OCI-LY1 (cell line): Measurements from ENCODE around the gene PPP1R27.

Source experiments
- H2AFZ ChIP-seq: fragments of 200-600 bp; sonication (generic), shearing (Covaris generic); 2 replicates; pipeline ENCODE4 v1.6.0; 2014; ENCODE audit warnings: antibody characterized with exemption, mild to moderate bottlenecking, low read length
- H3F3A ChIP-seq: fragments of 200-600 bp; sonication (generic), shearing (Covaris generic); 2 replicates; pipeline ENCODE4 v1.6.0; 2014; ENCODE audit warnings: mild to moderate bottlenecking, antibody characterized with exemption, low read length, moderate library complexity; ENCODE audit not compliant: insufficient read depth
- H3K27ac ChIP-seq: fragments of 200-600 bp; sonication (generic); 2 replicates; pipeline ENCODE4 v1.5.1; 2014; ENCODE audit warnings: low read length, mixed run types, mild to moderate bottlenecking, low read depth; ENCODE audit not compliant: poor library complexity, severe bottlenecking
- H3K27me3 ChIP-seq: fragments of 200-600 bp; sonication (generic); 2 replicates; pipeline ENCODE4 v1.6.0; 2014; ENCODE audit warnings: antibody characterized with exemption, mild to moderate bottlenecking, low read length, moderate library complexity; ENCODE audit not compliant: insufficient read depth
- H3K36me3 ChIP-seq: fragments of 200-600 bp; sonication (generic); 2 replicates; pipeline ENCODE4 v1.6.1; 2014; ENCODE audit warnings: mild to moderate bottlenecking, antibody characterized with exemption, low read length, moderate library complexity, mixed read lengths; ENCODE audit not compliant: insufficient read depth
- H3K4me1 ChIP-seq: fragments of 200-600 bp; sonication (generic); 2 replicates; pipeline ENCODE4 v1.5.1; 2014; ENCODE audit warnings: mild to moderate bottlenecking, low read length, moderate library complexity; ENCODE audit not compliant: insufficient read depth, severe bottlenecking
- H3K4me2 ChIP-seq: fragments of 200-600 bp; sonication (generic), shearing (Covaris generic); 2 replicates; pipeline ENCODE4 v1.6.1; 2014; ENCODE audit warnings: low read length
- H3K4me3 ChIP-seq: fragments of 200-600 bp; sonication (generic); 2 replicates; pipeline ENCODE4 v1.5.1; 2014; ENCODE audit warnings: low read length, low read depth, mild to moderate bottlenecking, mixed read lengths; ENCODE audit not compliant: poor library complexity, severe bottlenecking
- H3K79me2 ChIP-seq: fragments of 200-600 bp; shearing (Covaris generic); 2 replicates; pipeline ENCODE4 v1.6.1; 2016; ENCODE audit warnings: mixed run types, low read length, mixed read lengths; ENCODE audit not compliant: insufficient read depth
- H3K9ac ChIP-seq: fragments of 200-600 bp; sonication (generic), shearing (Covaris generic); 2 replicates; pipeline ENCODE4 v1.6.1; 2014; ENCODE audit warnings: mild to moderate bottlenecking, low read length, mixed read lengths
- H3K9me2 ChIP-seq: fragments of 200-600 bp; sonication (generic), shearing (Covaris generic); 2 replicates; pipeline ENCODE4 v1.6.1; 2014; ENCODE audit warnings: low read depth, mild to moderate bottlenecking, low read length, mixed read lengths
- H3K9me3 ChIP-seq: fragments of 200-600 bp; shearing (Covaris generic); 2 replicates; pipeline ENCODE4 v1.6.1; 2014; ENCODE audit warnings: low read length, mixed read lengths
- H4K20me1 ChIP-seq: fragments of 200-600 bp; sonication (generic), shearing (Covaris generic); 2 replicates; pipeline ENCODE4 v1.6.0; 2016; ENCODE audit warnings: mild to moderate bottlenecking, low read length; ENCODE audit not compliant: insufficient read depth
- CTCF ChIP-seq: fragments of 200-600 bp; sonication (generic), shearing (Covaris generic); IDR thresholded peaks from 2 replicates; pipeline ENCODE4 v1.5.1; 2017; ENCODE audit warnings: mild to moderate bottlenecking, antibody characterized with exemption, low read length, moderate library complexity, mixed read lengths
- EZH2 ChIP-seq: fragments of 200-600 bp; sonication (generic), shearing (Covaris generic); IDR thresholded peaks from 2 replicates; pipeline ENCODE4 v1.8.0; 2017; ENCODE audit warnings: borderline replicate concordance, mixed run types, mild to moderate bottlenecking, antibody characterized with exemption, low read length, moderate library complexity, mixed read lengths

PPP1R27 gene

GRCh38 chr17:81813371-81813684 is 21.5 kb downstream of the PPP1R27 start:
- Histone ChIP-seq H3K9ac (no peak overlapping the region), H4K20me1 (no peaks in the 10 kb centered on the region), H3K4me1 (no peaks in the 10 kb centered on the region), H3K79me2 (no peaks in the 10 kb centered on the region), H3F3A (no peaks in the 10 kb centered on the region), H3K36me3 (no peaks in the 10 kb centered on the region), H3K27me3 (peaks cover 8% of the 10 kb centered on the region; the same call in 1 of the 2 replicates), H3K9me2 (no peaks in the 10 kb centered on the region), H3K27ac (no peak overlapping the region), H2AFZ (no peak overlapping the region), H3K9me3 (no peaks in the 10 kb centered on the region), H3K4me3 (no peak overlapping the region), H3K4me2 (no peak overlapping the region)
- TF ChIP-seq EZH2 (no peak), CTCF (no peak)

- Histone ChIP-seq H4K20me1 (no peaks in the 10 kb centered on the region), H3K9me2 (no peaks in the 10 kb centered on the region), H3K4me2 (no peak overlapping the region), H3K4me1 (no peaks in the 10 kb centered on the region), H3K4me3 (no peak overlapping the region), H3F3A (no peaks in the 10 kb centered on the region), H3K9ac (no peak overlapping the region), H3K79me2 (no peaks in the 10 kb centered on the region), H2AFZ (no peak overlapping the region), H3K9me3 (no peaks in the 10 kb centered on the region), H3K27ac (no peak overlapping the region), H3K27me3 (peaks cover 8% of the 10 kb centered on the region; the same call in 1 of the 2 replicates), H3K36me3 (no peaks in the 10 kb centered on the region)
- TF ChIP-seq CTCF (no peak), EZH2 (no peak)
These were observed 22.1 kb downstream of the PPP1R27 start for GRCh38 chr17:81812571-81813370.

GRCh38 chr17:81811705-81812570 is 22.9 kb downstream of the PPP1R27 start:
- no peak overlapping the region for H3K9ac ChIP-seq
- TF ChIP-seq CTCF, result no peak
- TF ChIP-seq EZH2, result no peak
- no peaks in the 10 kb centered on the region for H3K4me1 ChIP-seq

More at GRCh38 chr17:81811705-81812570, 22.9 kb downstream of the PPP1R27 start:
- Histone ChIP-seq H3K4me2 (no peak overlapping the region), H3K27ac (no peak overlapping the region), H3K79me2 (no peaks in the 10 kb centered on the region), H3K9me3 (no peaks in the 10 kb centered on the region), H3K27me3 (peaks cover 8% of the 10 kb centered on the region; the same call in 1 of the 2 replicates), H3K4me3 (no peak overlapping the region), H3K36me3 (no peaks in the 10 kb centered on the region), H3F3A (no peaks in the 10 kb centered on the region), H3K9me2 (no peaks in the 10 kb centered on the region), H4K20me1 (no peaks in the 10 kb centered on the region), H2AFZ (no peak overlapping the region)
